HL-60 (cell line): ENCODE measurements around the gene BPIFB2.

Experiments used
- CTCF ChIP-seq: IDR thresholded peaks from one replicate; pipeline ENCODE4 v1.5.1; 2011; ENCODE audit warnings: low read length, control low read depth, inconsistent platforms; ENCODE audit not compliant: insufficient read depth
- GABPA ChIP-seq: IDR thresholded peaks from 2 replicates; pipeline ENCODE4 v1.6.1; 2012; ENCODE audit warnings: low read depth
- REST ChIP-seq: IDR thresholded peaks from 2 replicates; pipeline ENCODE4 v1.6.1; 2012; ENCODE audit warnings: low read depth; ENCODE audit not compliant: insufficient replicate concordance

GRCh38 chr20:33012327-33013189 lies 5.1 kb downstream of the BPIFB2 start:
- TF ChIP-seq CTCF (no peak), REST (no peak), GABPA (no peak)
